ENCODE results near the gene EHBP1. TPM values are rescaled to one million over a fixed set of nuclear protein-coding genes. Genes with fewer than 3 reads are reported as not detected.

The EHBP1 gene
- total RNA-seq, 3 donors from 2014 or later (not counting 1 experiment from before 2014, with no cell fraction given), result 22.4 to 33.4 (median 28.3) TPM

- intact Hi-C loops (cut with micrococcal nuclease), result no loop called here
- TF ChIP-seq, protein P1, sequence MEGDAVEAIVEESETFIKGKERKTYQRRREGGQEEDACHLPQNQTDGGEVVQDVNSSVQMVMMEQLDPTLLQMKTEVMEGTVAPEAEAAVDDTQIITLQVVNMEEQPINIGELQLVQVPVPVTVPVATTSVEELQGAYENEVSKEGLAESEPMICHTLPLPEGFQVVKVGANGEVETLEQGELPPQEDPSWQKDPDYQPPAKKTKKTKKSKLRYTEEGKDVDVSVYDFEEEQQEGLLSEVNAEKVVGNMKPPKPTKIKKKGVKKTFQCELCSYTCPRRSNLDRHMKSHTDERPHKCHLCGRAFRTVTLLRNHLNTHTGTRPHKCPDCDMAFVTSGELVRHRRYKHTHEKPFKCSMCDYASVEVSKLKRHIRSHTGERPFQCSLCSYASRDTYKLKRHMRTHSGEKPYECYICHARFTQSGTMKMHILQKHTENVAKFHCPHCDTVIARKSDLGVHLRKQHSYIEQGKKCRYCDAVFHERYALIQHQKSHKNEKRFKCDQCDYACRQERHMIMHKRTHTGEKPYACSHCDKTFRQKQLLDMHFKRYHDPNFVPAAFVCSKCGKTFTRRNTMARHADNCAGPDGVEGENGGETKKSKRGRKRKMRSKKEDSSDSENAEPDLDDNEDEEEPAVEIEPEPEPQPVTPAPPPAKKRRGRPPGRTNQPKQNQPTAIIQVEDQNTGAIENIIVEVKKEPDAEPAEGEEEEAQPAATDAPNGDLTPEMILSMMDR (IDR thresholded peaks at IDR 0.05), result no peak
- no peak for ATAC-seq
- no peaks in the 10 kb centered on the region for H3K4me1 ChIP-seq (ENCODE audit: control insufficient read depth, insufficient read depth, low read length)
- Mint-ChIP-seq H3K4me1 (no peaks in the 10 kb centered on the region), H3K4me3 (no peak overlapping the region), H3K27ac (no peak overlapping the region), H3K27me3 (ENCODE audit: low read depth in 2 of 2) (no peaks in the 10 kb centered on the region), H3K36me3 (no peaks in the 10 kb centered on the region), H3K9me3 (no peaks in the 10 kb centered on the region)
- no peak overlapping the region for H3K27ac ChIP-seq (ENCODE audit: low read length)
- H3K4me3 ChIP-seq (ENCODE audit: low read length), result no peak overlapping the region
- 90% methylated on average over 1 of the region's 2 CpGs for WGBS (ENCODE audit: insufficient coverage)
- no peak for DNase-seq
- no peaks in the 10 kb centered on the region for H3K36me3 ChIP-seq (ENCODE audit: control insufficient read depth, insufficient read depth, low read length)
- H3K27me3 ChIP-seq (ENCODE audit: control insufficient read depth, insufficient read depth, low read length), result no peaks in the 10 kb centered on the region
- no peaks in the 10 kb centered on the region for H3K9me3 ChIP-seq (ENCODE audit: control insufficient read depth, insufficient read depth, low read length)
Measured at GRCh38 chr2:62941413-62941812, 235.9 kb downstream of the EHBP1 start.

GRCh38 chr2:62944362-62944761 lies 238.8 kb downstream of the EHBP1 start:
- Histone ChIP-seq H3K4me3 (ENCODE audit: low read length) (no peak overlapping the region), H3K27me3 (ENCODE audit: control insufficient read depth, insufficient read depth, low read length) (no peaks in the 10 kb centered on the region), H3K27ac (ENCODE audit: low read length) (no peak overlapping the region), H3K9me3 (ENCODE audit: control insufficient read depth, insufficient read depth, low read length) (no peaks in the 10 kb centered on the region), H3K4me1 (ENCODE audit: control insufficient read depth, insufficient read depth, low read length) (no peaks in the 10 kb centered on the region), H3K36me3 (ENCODE audit: control insufficient read depth, insufficient read depth, low read length) (no peaks in the 10 kb centered on the region)
- H3K27me3 Mint-ChIP-seq (ENCODE audit: low read depth in 2 of 2), result no peaks in the 10 kb centered on the region
- DNase-seq (no peak), ATAC-seq (no peak)
- H3K4me1 Mint-ChIP-seq, result no peaks in the 10 kb centered on the region
- H3K4me3 Mint-ChIP-seq, result no peak overlapping the region
- WGBS (ENCODE audit: insufficient coverage), result 100% methylated on average over 2 of the region's 2 CpGs
- H3K27ac Mint-ChIP-seq, result no peak overlapping the region
- no peaks in the 10 kb centered on the region for H3K36me3 Mint-ChIP-seq
- H3K9me3 Mint-ChIP-seq, result no peaks in the 10 kb centered on the region
- TF ChIP-seq, protein P1 (IDR thresholded peaks at IDR 0.05), result no peak
- intact Hi-C loops (cut with micrococcal nuclease), result no loop called here

- DNase-seq (no peak), ATAC-seq (no peak)
- Histone ChIP-seq H3K27ac (ENCODE audit: low read length) (no peak overlapping the region), H3K36me3 (ENCODE audit: control insufficient read depth, insufficient read depth, low read length) (no peaks in the 10 kb centered on the region), H3K9me3 (ENCODE audit: control insufficient read depth, insufficient read depth, low read length) (no peaks in the 10 kb centered on the region), H3K27me3 (ENCODE audit: control insufficient read depth, insufficient read depth, low read length) (no peaks in the 10 kb centered on the region), H3K4me3 (ENCODE audit: low read length) (no peak overlapping the region), H3K4me1 (ENCODE audit: control insufficient read depth, insufficient read depth, low read length) (no peaks in the 10 kb centered on the region)
- Mint-ChIP-seq H3K4me3 (no peak overlapping the region), H3K27me3 (ENCODE audit: low read depth in 2 of 2) (no peaks in the 10 kb centered on the region), H3K36me3 (no peaks in the 10 kb centered on the region), H3K4me1 (no peaks in the 10 kb centered on the region), H3K9me3 (no peaks in the 10 kb centered on the region), H3K27ac (no peak overlapping the region)
- intact Hi-C loops (cut with micrococcal nuclease), result no loop called here
- WGBS (ENCODE audit: insufficient coverage), result no CpG with 5 or more reads among the region's 1 CpG
- TF ChIP-seq, protein P1 (IDR thresholded peaks at IDR 0.05), result no peak
Measured at GRCh38 chr2:62947403-62947802, 241.9 kb downstream of the EHBP1 start.

DNA sequence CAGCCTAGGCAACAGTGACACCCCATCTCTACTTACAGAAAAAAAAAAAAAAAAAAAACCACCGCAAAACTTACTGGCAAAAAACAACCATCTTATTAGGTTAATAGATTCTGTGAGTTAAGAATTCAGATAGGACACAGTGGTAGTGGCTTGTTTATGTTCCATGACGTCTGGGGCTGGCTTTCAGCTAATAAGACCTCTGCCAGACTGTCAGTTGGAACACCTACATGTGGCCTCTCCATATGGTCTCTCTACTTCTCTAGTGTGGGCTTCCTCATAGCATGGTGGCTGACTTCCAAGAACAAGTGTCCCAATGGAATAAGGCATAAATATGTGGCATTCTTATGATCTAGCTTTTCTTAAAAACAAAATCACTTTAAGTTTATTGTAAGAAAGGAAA lies 251.1 kb downstream of the EHBP1 start:
- Histone ChIP-seq H3K4me1 (ENCODE audit: control insufficient read depth, insufficient read depth, low read length) (no peaks in the 10 kb centered on the region), H3K4me3 (ENCODE audit: low read length) (no peak overlapping the region), H3K9me3 (ENCODE audit: control insufficient read depth, insufficient read depth, low read length) (no peaks in the 10 kb centered on the region), H3K27ac (ENCODE audit: low read length) (no peak overlapping the region), H3K36me3 (ENCODE audit: control insufficient read depth, insufficient read depth, low read length) (no peaks in the 10 kb centered on the region), H3K27me3 (ENCODE audit: control insufficient read depth, insufficient read depth, low read length) (no peaks in the 10 kb centered on the region)
- Mint-ChIP-seq H3K4me1 (no peaks in the 10 kb centered on the region), H3K36me3 (no peaks in the 10 kb centered on the region), H3K9me3 (no peaks in the 10 kb centered on the region), H3K27ac (no peak overlapping the region), H3K4me3 (no peak overlapping the region), H3K27me3 (ENCODE audit: low read depth in 2 of 2) (no peaks in the 10 kb centered on the region)
- TF ChIP-seq, protein P1 (IDR thresholded peaks at IDR 0.05), result no peak
- ATAC-seq, result no peak
- intact Hi-C loops (cut with micrococcal nuclease), result no loop called here
- no peak for DNase-seq
- 100% methylated on average over 1 of the region's 2 CpGs for WGBS (ENCODE audit: insufficient coverage)
